ENCODE data around the gene AZIN2. TPM values are rescaled to one million over a fixed set of nuclear protein-coding genes. Genes with fewer than 3 reads are reported as not detected.
"Not testable (repeated sequence)": the region's sequence is repeated elsewhere in the genome, so short reads cannot be mapped to it uniquely, and the experiment has no call there.

Gene AZIN2
- polyA plus RNA-seq, 1 experiment = 6.4 TPM

GRCh38 chr1:33097762-33098161 lies 16.8 kb downstream of the AZIN2 start:
- CTCF ChIA-PET = interaction anchor here (0.9 kb wide), 1 partner anchor 29 kb away, joined by 7 read pairs; no protein-coding TSS in a partner anchor
- POLR2A ChIA-PET = no interaction called here

GRCh38 chr1:33098371-33098770 lies 17.4 kb downstream of the AZIN2 start:
- ChIA-PET POLR2A (interaction anchor here (1.4 kb wide), 1 partner anchor 27 kb away, joined by 3 read pairs; no protein-coding TSS in a partner anchor), CTCF (interaction anchor here (0.9 kb wide), 1 partner anchor 29 kb away, joined by 7 read pairs; no protein-coding TSS in a partner anchor)
- Histone ChIP-seq H3K36me3 (ENCODE audit: control insufficient read depth, insufficient read depth, low read length) (0 out of 2 replicates have a peak, but pooled peaks cover 2% of the 10 kb centered on the region), H3K27me3 (ENCODE audit: control insufficient read depth, insufficient read depth, low read length) (no peaks in the 10 kb centered on the region), H3K4me3 (ENCODE audit: low read depth, low read length) (no peak overlapping the region)
- no peak for TF ChIP-seq CTCF (IDR thresholded peaks at IDR 0.05; ENCODE audit: insufficient read depth, low read depth, low read length)
- no peak for DNase-seq (ENCODE audit: low read depth)

More at GRCh38 chr1:33097762-33098161, 16.8 kb downstream of the AZIN2 start:
- TF ChIP-seq CTCF (IDR thresholded peaks at IDR 0.05; ENCODE audit: insufficient read depth, low read depth, low read length) = no peak
- DNase-seq (ENCODE audit: low read depth) = no peak
- no peaks in the 10 kb centered on the region for H3K27me3 ChIP-seq (ENCODE audit: control insufficient read depth, insufficient read depth, low read length)
- H3K36me3 ChIP-seq (ENCODE audit: control insufficient read depth, insufficient read depth, low read length) = 0 out of 2 replicates have a peak, but pooled peaks cover 2% of the 10 kb centered on the region
- H3K4me3 ChIP-seq (ENCODE audit: low read depth, low read length) = no peak overlapping the region

GRCh38 chr1:33099290-33100118 lies 18.6 kb downstream of the AZIN2 start:
- ChIA-PET POLR2A (interaction anchor here (0.5 to 1.4 kb wide), 4 partner anchors 26 to 129 kb away, joined by 3 to 5 read pairs (median 3); no protein-coding TSS in a partner anchor), CTCF (interaction anchor here (0.7 to 0.9 kb wide), 4 partner anchors 13 to 372 kb away, joined by 3 to 4 read pairs (median 4); partner anchors contain the start of gene ZSCAN20)
- H3K36me3 ChIP-seq (ENCODE audit: control insufficient read depth, insufficient read depth, low read length) = 0 out of 2 replicates have a peak, but pooled peaks cover 2% of the 10 kb centered on the region
- no peaks in the 10 kb centered on the region for H3K27me3 ChIP-seq (ENCODE audit: control insufficient read depth, insufficient read depth, low read length)
- TF ChIP-seq CTCF (IDR thresholded peaks at IDR 0.05; ENCODE audit: insufficient read depth, low read depth, low read length) = peak; percentile 68
- peak; percentile 100 for DNase-seq (ENCODE audit: low read depth)
- no peak overlapping the region for H3K4me3 ChIP-seq (ENCODE audit: low read depth, low read length)

GRCh38 chr1:33100119-33100415 lies 19.1 kb downstream of the AZIN2 start:
- H3K36me3 ChIP-seq (ENCODE audit: control insufficient read depth, insufficient read depth, low read length); H3K4me3 ChIP-seq (ENCODE audit: low read depth, low read length); H3K27me3 ChIP-seq (ENCODE audit: control insufficient read depth, insufficient read depth, low read length); POLR2A ChIA-PET; DNase-seq (ENCODE audit: low read depth): not testable (repeated sequence)
- CTCF ChIA-PET = interaction anchor here (0.6 to 1.0 kb wide), 3 partner anchors 8 to 372 kb away, joined by 3 to 7 read pairs (median 4); partner anchors contain the start of gene ZSCAN20

- Histone ChIP-seq H3K36me3 (ENCODE audit: control insufficient read depth, insufficient read depth, low read length) (no peaks in the 10 kb centered on the region), H3K4me3 (ENCODE audit: low read depth, low read length) (no peak overlapping the region), H3K27me3 (ENCODE audit: control insufficient read depth, insufficient read depth, low read length) (no peaks in the 10 kb centered on the region)
- POLR2A ChIA-PET = no interaction called here
- TF ChIP-seq CTCF (IDR thresholded peaks at IDR 0.05; ENCODE audit: insufficient read depth, low read depth, low read length) = no peak
- no peak for DNase-seq (ENCODE audit: low read depth)
- CTCF ChIA-PET = interaction anchor here (1.0 to 1.4 kb wide), 3 partner anchors 15 to 17 kb away, joined by 3 read pairs; no protein-coding TSS in a partner anchor
These were observed 29.5 kb downstream of the AZIN2 start for GRCh38 chr1:33110477-33110876.

Measured in BJ (cell line).